NOMO-1 treated with DMSO at 0.1 percent for 48 hours (cell line): ENCODE results near the gene LIMK2.

Experiments
- DNase-seq: peaks from one replicate; lab custom pipeline; 2025; ENCODE audit not compliant: unreplicated experiment; lab: John Stamatoyannopoulos, UW

LIMK2 gene

GRCh38 chr22:31271026-31271425 lies 58.9 kb downstream of the LIMK2 start:
- DNase-seq = no peak

- DNase-seq = no peak
These were observed 59.4 kb downstream of the LIMK2 start for GRCh38 chr22:31271485-31271884.

- DNase-seq = peak; percentile 21
These were observed 60.7 kb downstream of the LIMK2 start for GRCh38 chr22:31272522-31273446.

- DNase-seq = no peak
These were observed 61.9 kb downstream of the LIMK2 start for GRCh38 chr22:31274017-31274416.

GRCh38 chr22:31275018-31275417 lies 62.9 kb downstream of the LIMK2 start:
- no peak for DNase-seq

- no peak for DNase-seq
These were observed 63.5 kb downstream of the LIMK2 start for GRCh38 chr22:31275576-31275975.

- DNase-seq = no peak
These were observed 64.5 kb downstream of the LIMK2 start for GRCh38 chr22:31276426-31277167.

- DNase-seq = no peak
These were observed 65.6 kb downstream of the LIMK2 start for GRCh38 chr22:31277741-31278140.

GRCh38 chr22:31278151-31278621 lies 66.1 kb downstream of the LIMK2 start:
- no peak for DNase-seq

GRCh38 chr22:31278626-31279326 lies 66.7 kb downstream of the LIMK2 start:
- no peak for DNase-seq

GRCh38 chr22:31279327-31279669 lies 67.2 kb downstream of the LIMK2 start:
- no peak for DNase-seq

GRCh38 chr22:31279821-31280505 lies 67.9 kb downstream of the LIMK2 start:
- DNase-seq = no peak

GRCh38 chr22:31281733-31282132 lies 69.6 kb downstream of the LIMK2 start:
- no peak for DNase-seq

GRCh38 chr22:31282748-31283468 lies 70.8 kb downstream of the LIMK2 start:
- DNase-seq = no peak

- no peak for DNase-seq
These were observed 72.4 kb downstream of the LIMK2 start for GRCh38 chr22:31284281-31285155.

- no peak for DNase-seq
These were observed 74.5 kb downstream of the LIMK2 start for GRCh38 chr22:31286360-31287255.

- peak; percentile 43 for DNase-seq
These were observed 75.9 kb downstream of the LIMK2 start for GRCh38 chr22:31287818-31288495.
